ENCODE measurements around the gene CDH13.

CDH13 gene

GRCh38 chr16:83501481-83501880 lies 874.7 kb downstream of the CDH13 start:
- no peak overlapping the region for H3K4me3 ChIP-seq (replicated peaks; ENCODE audit: low read depth, low read length)
- DNase-seq (ENCODE audit: low read depth) = no peak
- TF ChIP-seq CTCF (IDR thresholded peaks at IDR 0.05; ENCODE audit: low read length, missing control alignments) = no peak

- no peak for TF ChIP-seq CTCF (IDR thresholded peaks at IDR 0.05; ENCODE audit: low read length, missing control alignments)
- no peak overlapping the region for H3K4me3 ChIP-seq (replicated peaks; ENCODE audit: low read depth, low read length)
- DNase-seq (ENCODE audit: low read depth) = no peak
Observed at GRCh38 chr16:83508295-83508694, 881.5 kb downstream of the CDH13 start.

GRCh38 chr16:83509316-83509715 lies 882.5 kb downstream of the CDH13 start:
- DNase-seq (ENCODE audit: low read depth) = no peak
- no peak for TF ChIP-seq CTCF (IDR thresholded peaks at IDR 0.05; ENCODE audit: low read length, missing control alignments)

GRCh38 chr16:83510906-83511305 lies 884.1 kb downstream of the CDH13 start:
- H3K4me3 ChIP-seq (replicated peaks; ENCODE audit: low read depth, low read length) = no peak overlapping the region
- no peak for DNase-seq (ENCODE audit: low read depth)
- no peak for TF ChIP-seq CTCF (IDR thresholded peaks at IDR 0.05; ENCODE audit: low read length, missing control alignments)

More at GRCh38 chr16:83509316-83509715, 882.5 kb downstream of the CDH13 start:
- no peak overlapping the region for H3K4me3 ChIP-seq (replicated peaks; ENCODE audit: low read depth, low read length)

GRCh38 chr16:83513008-83513755 lies 886.4 kb downstream of the CDH13 start:
- no peak for TF ChIP-seq CTCF (IDR thresholded peaks at IDR 0.05; ENCODE audit: low read length, missing control alignments)
- no peak overlapping the region for H3K4me3 ChIP-seq (replicated peaks; ENCODE audit: low read depth, low read length)
- peak; percentile 46 for DNase-seq (ENCODE audit: low read depth)

GRCh38 chr16:83515395-83515794 lies 888.6 kb downstream of the CDH13 start:
- no peak for TF ChIP-seq CTCF (IDR thresholded peaks at IDR 0.05; ENCODE audit: low read length, missing control alignments)
- no peak overlapping the region for H3K4me3 ChIP-seq (replicated peaks; ENCODE audit: low read depth, low read length)
- DNase-seq (ENCODE audit: low read depth) = no peak

- H3K4me3 ChIP-seq (replicated peaks; ENCODE audit: low read depth, low read length) = no peak overlapping the region
- no peak for DNase-seq (ENCODE audit: low read depth)
- TF ChIP-seq CTCF (IDR thresholded peaks at IDR 0.05; ENCODE audit: low read length, missing control alignments) = no peak
Observed at GRCh38 chr16:83516931-83517330, 890.2 kb downstream of the CDH13 start.

Data from fibroblast of pulmonary artery (primary cell).